Fibroblast of lung (primary cell): Measurements from ENCODE around the gene SLC66A2. TPM values are rescaled to one million over a fixed set of nuclear protein-coding genes. Genes with fewer than 3 reads are reported as not detected.

Source experiments
- DNase-seq, 2 donors: peaks; one replicate each; pipeline versions ENCODE4 v3.0.0 to v3.0.0-alpha.2; 2010; ENCODE audit warnings: low read depth in 2 of 2
- H2AFZ ChIP-seq: 2 replicates; pipeline ENCODE4 v1.5.1; 2012; ENCODE audit warnings: low read length, control low read depth, inconsistent platforms
- H3K27ac ChIP-seq: 2 replicates; pipeline ENCODE4 v1.5.1; 2011; ENCODE audit warnings: low read length, control low read depth; ENCODE audit not compliant: insufficient read depth
- H3K27me3 ChIP-seq: 2 replicates; pipeline ENCODE4 v1.5.1; 2011; ENCODE audit warnings: mild to moderate bottlenecking, low read length; ENCODE audit not compliant: control insufficient read depth, insufficient read depth
- H3K36me3 ChIP-seq: 2 replicates; pipeline ENCODE4 v1.5.1; 2011; ENCODE audit warnings: low read length; ENCODE audit not compliant: control insufficient read depth, insufficient read depth
- H3K4me1 ChIP-seq: 2 replicates; pipeline ENCODE4 v1.5.1; 2011; ENCODE audit warnings: low read length; ENCODE audit not compliant: control insufficient read depth, insufficient read depth; ENCODE audit errors: extremely low read depth
- H3K4me2 ChIP-seq: 2 replicates; pipeline ENCODE4 v1.5.1; 2011; ENCODE audit warnings: low read length, control low read depth; ENCODE audit not compliant: insufficient read depth; ENCODE audit errors: extremely low read depth
- H3K4me3 ChIP-seq, 4 experiments: fragments of 200-600 bp in 1 of 4; sonication (generic) in 1 of 4; replicated peaks in 1 of 4; 2 replicates each; pipeline ENCODE4 v1.5.1; 2011 to 2016; ENCODE audit warnings: low read length in 4 of 4, low read depth in 3 of 4, mild to moderate bottlenecking in 3 of 4, control low read depth in 2 of 4, inconsistent platforms in 1 of 4, mixed read lengths in 1 of 4; ENCODE audit not compliant: insufficient read depth in 1 of 4; ENCODE audit errors: control extremely low read depth in 1 of 4
- H3K79me2 ChIP-seq: 2 replicates; pipeline ENCODE4 v1.5.1; 2012; ENCODE audit warnings: mild to moderate bottlenecking, low read length, inconsistent platforms; ENCODE audit not compliant: control insufficient read depth, insufficient read depth
- H3K9ac ChIP-seq: 2 replicates; pipeline ENCODE4 v1.5.1; 2011; ENCODE audit warnings: mild to moderate bottlenecking, low read length, control low read depth; ENCODE audit not compliant: insufficient read depth
- H3K9me3 ChIP-seq: 2 replicates; pipeline ENCODE4 v1.5.1; 2012; ENCODE audit warnings: low read depth, low read length; ENCODE audit not compliant: control insufficient read depth, insufficient read depth
- H4K20me1 ChIP-seq: 2 replicates; pipeline ENCODE4 v1.5.1; 2011; ENCODE audit warnings: low read length; ENCODE audit not compliant: control insufficient read depth, insufficient read depth; ENCODE audit errors: extremely low read depth
- CTCF ChIP-seq, 2 donors: IDR thresholded peaks in 1 of 2; conservative IDR thresholded peaks in 1 of 2; 1 replicate in 1 of 2; 2 replicates in 1 of 2; pipeline ENCODE4 v1.5.1; 2011 to 2012; ENCODE audit warnings: low read length in 2 of 2, control low read depth in 1 of 2, inconsistent platforms in 1 of 2, low read depth in 1 of 2, mild to moderate bottlenecking in 1 of 2
- EZH2 ChIP-seq: IDR thresholded peaks from 2 replicates; pipeline ENCODE4 v1.5.1; 2012; ENCODE audit warnings: low read length, control low read depth, mild to moderate bottlenecking; ENCODE audit errors: missing control alignments
- polyA plus RNA-seq, 2 donors: library from polyadenylated mRNA; depleted of rRNA in 1 of 2; stranded (reverse) in 1 of 2; unstranded in 1 of 2; fragments of >200 nt; gene quantifications; 2 replicates each; pipeline ENCODE4 v1.2.1, GENCODE V29; 2011 to 2012; ENCODE audit warnings: missing spikeins in 1 of 2
- total RNA-seq: library from RNA; depleted of rRNA; stranded (reverse); fragments of >200 nt; gene quantifications from 2 replicates; pipeline ENCODE4 v1.2.1, GENCODE V29; 2014

The SLC66A2 gene
- total and polyA plus RNA-seq, 2 donors (not counting 1 experiment from before 2014, with no cell fraction given) = 13.2 to 46.1 TPM

GRCh38 chr18:79910563-79911343 is 40.7 kb downstream of the SLC66A2 start:
- no peaks in the 10 kb centered on the region for H3K27me3 ChIP-seq
- no peak for DNase-seq
- H3K4me2 ChIP-seq = no peak overlapping the region
- H4K20me1 ChIP-seq = no peaks in the 10 kb centered on the region
- no peaks in the 10 kb centered on the region for H3K36me3 ChIP-seq
- H3K9me3 ChIP-seq = no peaks in the 10 kb centered on the region
- no peak overlapping the region for H3K27ac ChIP-seq
- no peak overlapping the region for H3K4me3 ChIP-seq
- H3K4me1 ChIP-seq = peaks cover 2% of the 10 kb centered on the region
- H3K9ac ChIP-seq = no peak overlapping the region
- no peak overlapping the region for H2AFZ ChIP-seq
- peaks cover 2% of the 10 kb centered on the region for H3K79me2 ChIP-seq
- TF ChIP-seq CTCF (conservative IDR thresholded peaks at IDR 0.05 in 1 of 2, IDR thresholded peaks at IDR 0.05 in 1 of 2; ENCODE audit: low read depth in 1 of 2, low read length in 2 of 2) = no peak
- no peak for TF ChIP-seq EZH2

- no peaks in the 10 kb centered on the region for H3K27me3 ChIP-seq
- H2AFZ ChIP-seq = no peak overlapping the region
- H3K4me3 ChIP-seq = no peak overlapping the region
- peaks cover 2% of the 10 kb centered on the region for H3K36me3 ChIP-seq
- H3K27ac ChIP-seq = no peak overlapping the region
- H3K4me2 ChIP-seq = no peak overlapping the region
- H3K79me2 ChIP-seq = peaks cover 2% of the 10 kb centered on the region
- H3K9ac ChIP-seq = no peak overlapping the region
- H3K4me1 ChIP-seq = no peaks in the 10 kb centered on the region
- TF ChIP-seq CTCF (conservative IDR thresholded peaks at IDR 0.05 in 1 of 2, IDR thresholded peaks at IDR 0.05 in 1 of 2; ENCODE audit: low read depth in 1 of 2, low read length in 2 of 2) (no peak), EZH2 (no peak)
- no peaks in the 10 kb centered on the region for H3K9me3 ChIP-seq
- no peak for DNase-seq
- no peaks in the 10 kb centered on the region for H4K20me1 ChIP-seq
Observed at GRCh38 chr18:79906706-79907105, 44.7 kb downstream of the SLC66A2 start.

GRCh38 chr18:79905993-79906392 is 45.5 kb downstream of the SLC66A2 start:
- Histone ChIP-seq H3K9me3 (no peaks in the 10 kb centered on the region), H3K36me3 (peaks cover 2% of the 10 kb centered on the region), H2AFZ (no peak overlapping the region), H4K20me1 (no peaks in the 10 kb centered on the region), H3K4me1 (no peaks in the 10 kb centered on the region), H3K9ac (no peak overlapping the region), H3K27ac (no peak overlapping the region), H3K79me2 (peaks cover 2% of the 10 kb centered on the region), H3K27me3 (no peaks in the 10 kb centered on the region), H3K4me2 (no peak overlapping the region), H3K4me3 (no peak overlapping the region)
- no peak for DNase-seq
- TF ChIP-seq CTCF (conservative IDR thresholded peaks at IDR 0.05 in 1 of 2, IDR thresholded peaks at IDR 0.05 in 1 of 2; ENCODE audit: low read depth in 1 of 2, low read length in 2 of 2) (no peak), EZH2 (no peak)
